Coronary artery (tissue), 2 donors: ENCODE data around the gene FIS1.
"Not testable (repeated sequence)": the region's sequence is repeated elsewhere in the genome, so short reads cannot be mapped to it uniquely, and the experiment has no call there.

Source experiments
- DNase-seq: peaks from one replicate; pipeline ENCODE4 v3.0.0-alpha.2; 2017; ENCODE audit warnings: low spot score
- H3K27ac ChIP-seq, 2 donors: fragments of 200-600 bp; sonication (generic); one replicate each; pipeline ENCODE4 v1.5.1; 2016 to 2019
- H3K4me3 ChIP-seq: fragments of 200-600 bp; sonication (generic); 2 replicates; pipeline ENCODE4 v1.5.1; 2016; ENCODE audit warnings: mild to moderate bottlenecking, moderate library complexity
- TF ChIP-seq, protein P1 (sequence below): fragments of 200-600 bp; sonication (generic); IDR thresholded peaks from one replicate; pipeline ENCODE4 v1.5.1; 2019; ENCODE audit warnings: antibody characterized with exemption

Gene FIS1

DNA sequence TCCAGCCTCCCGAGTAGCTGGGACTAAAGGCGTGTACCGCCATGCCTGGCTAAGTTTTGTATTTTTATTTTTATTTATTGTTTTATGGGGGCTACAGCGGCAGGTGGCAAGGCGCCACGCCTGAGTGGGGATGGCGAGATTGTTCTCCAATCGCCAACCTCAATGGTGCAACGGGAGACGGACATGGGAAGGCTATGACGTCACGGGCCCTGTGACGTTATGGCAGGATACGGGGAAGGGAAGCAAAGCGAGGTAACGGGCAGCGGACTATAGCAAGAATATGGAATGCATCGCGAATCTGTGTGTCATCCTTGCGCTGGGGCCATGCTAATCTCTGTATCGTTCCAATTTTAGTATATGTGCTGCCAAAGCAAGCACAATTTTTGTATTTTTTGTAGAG is 24.8 kb upstream of the FIS1 start:
- Histone ChIP-seq H3K27ac (no peak overlapping the region), H3K4me3 (no peak overlapping the region)
- TF ChIP-seq, protein P1, sequence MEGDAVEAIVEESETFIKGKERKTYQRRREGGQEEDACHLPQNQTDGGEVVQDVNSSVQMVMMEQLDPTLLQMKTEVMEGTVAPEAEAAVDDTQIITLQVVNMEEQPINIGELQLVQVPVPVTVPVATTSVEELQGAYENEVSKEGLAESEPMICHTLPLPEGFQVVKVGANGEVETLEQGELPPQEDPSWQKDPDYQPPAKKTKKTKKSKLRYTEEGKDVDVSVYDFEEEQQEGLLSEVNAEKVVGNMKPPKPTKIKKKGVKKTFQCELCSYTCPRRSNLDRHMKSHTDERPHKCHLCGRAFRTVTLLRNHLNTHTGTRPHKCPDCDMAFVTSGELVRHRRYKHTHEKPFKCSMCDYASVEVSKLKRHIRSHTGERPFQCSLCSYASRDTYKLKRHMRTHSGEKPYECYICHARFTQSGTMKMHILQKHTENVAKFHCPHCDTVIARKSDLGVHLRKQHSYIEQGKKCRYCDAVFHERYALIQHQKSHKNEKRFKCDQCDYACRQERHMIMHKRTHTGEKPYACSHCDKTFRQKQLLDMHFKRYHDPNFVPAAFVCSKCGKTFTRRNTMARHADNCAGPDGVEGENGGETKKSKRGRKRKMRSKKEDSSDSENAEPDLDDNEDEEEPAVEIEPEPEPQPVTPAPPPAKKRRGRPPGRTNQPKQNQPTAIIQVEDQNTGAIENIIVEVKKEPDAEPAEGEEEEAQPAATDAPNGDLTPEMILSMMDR, result no peak
- DNase-seq, result no peak

DNA sequence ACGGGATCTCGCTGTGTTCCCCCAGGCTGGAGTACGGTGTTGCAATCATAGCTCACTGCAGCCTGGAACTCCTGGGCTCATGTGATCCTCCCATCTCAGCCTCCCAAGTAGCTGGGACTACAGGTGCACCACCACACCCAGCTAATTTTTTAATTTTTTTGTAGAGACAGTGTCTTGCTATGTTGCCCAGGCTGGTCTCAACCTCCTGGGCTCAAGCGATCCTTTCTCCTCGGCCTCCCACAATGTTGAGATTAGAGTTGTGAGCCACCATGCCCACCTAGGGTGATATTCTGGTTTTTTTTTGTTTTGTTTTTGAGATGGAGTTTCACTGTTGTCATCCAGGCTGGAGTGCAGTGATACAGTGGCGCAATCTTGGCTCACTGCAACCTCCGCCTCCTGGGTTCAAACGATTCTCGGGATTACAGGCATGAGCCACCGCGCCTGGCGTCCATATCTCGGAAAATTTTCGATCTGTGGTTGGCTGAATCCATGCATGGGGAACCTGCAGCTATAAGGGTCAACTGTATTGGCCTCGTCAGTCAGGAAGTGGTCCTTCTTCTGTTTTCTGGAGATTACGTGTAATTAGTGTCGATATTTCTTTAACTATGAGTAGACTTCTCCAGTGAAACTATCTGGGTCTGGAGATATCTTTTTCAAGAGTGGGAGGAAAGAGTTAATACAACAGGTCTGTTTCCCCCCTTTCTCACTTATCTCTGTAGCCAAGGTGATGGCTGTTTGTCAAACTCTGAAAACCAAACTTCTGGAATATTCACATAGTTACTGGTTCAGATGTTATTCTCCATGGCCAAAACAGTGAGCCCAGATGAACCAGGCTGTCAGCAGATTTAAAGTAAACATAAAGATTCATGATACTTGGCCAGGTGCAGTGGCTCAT is 21.0 kb upstream of the FIS1 start:
- TF ChIP-seq, protein P1, result no peak
- no peak for DNase-seq
- no peak overlapping the region for H3K4me3 ChIP-seq
- no peak overlapping the region for H3K27ac ChIP-seq

DNA sequence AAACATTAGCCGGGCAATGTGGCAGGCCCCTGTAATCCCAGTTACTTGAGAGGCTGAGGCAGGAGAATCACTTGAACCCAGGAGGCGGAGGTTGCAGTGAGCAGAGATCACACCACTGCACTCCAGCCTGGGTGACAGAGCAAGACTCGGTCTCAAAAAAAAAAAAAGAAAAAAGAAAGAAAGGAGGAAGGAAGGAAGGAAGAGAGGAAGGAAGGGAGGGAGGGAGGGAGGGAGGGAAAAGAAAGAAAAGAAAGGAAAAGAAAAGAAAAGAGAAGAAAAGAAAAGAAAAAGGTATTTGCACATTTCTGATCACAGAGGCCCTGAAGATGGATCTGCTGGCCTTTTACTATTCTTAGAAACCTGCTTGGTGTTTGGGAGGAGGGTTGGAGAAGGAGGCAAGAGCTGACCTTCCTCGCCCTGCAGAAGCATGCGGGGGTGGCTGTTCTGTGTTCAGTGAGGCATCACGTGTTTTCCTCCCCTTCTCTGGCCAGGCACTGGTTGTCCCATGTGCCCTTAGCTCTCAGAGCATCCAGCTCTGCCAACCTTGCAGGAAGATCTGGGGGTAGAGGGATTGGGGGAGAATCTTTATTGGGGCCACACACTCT is 19.3 kb upstream of the FIS1 start:
- DNase-seq, H3K27ac ChIP-seq, H3K4me3 ChIP-seq: not testable (repeated sequence)

DNA sequence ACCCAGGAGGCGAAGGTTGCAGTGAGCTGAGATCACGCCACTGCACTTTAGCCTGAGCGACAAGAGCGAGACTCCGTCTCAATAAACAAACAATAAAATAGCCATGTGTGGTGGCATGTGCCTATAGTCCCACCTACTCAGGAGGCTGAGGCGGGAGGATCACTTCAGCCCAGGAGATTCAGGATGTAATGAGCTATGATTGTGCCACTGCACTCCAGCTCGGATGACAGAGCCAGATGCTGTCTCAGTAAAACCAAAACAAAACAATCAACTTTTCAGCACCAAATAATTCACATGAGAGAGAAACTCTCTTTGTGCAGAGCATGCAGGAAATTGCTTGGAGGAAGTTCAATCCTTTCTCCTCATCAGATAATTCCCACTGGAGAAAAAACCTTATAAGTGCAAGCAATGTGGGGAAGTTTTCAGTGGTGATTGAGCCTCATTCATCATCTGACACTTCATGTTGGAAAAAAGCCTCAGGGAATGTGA is 13.4 kb upstream of the FIS1 start:
- no peak overlapping the region for H3K4me3 ChIP-seq
- DNase-seq, result no peak
- TF ChIP-seq, protein P1, result no peak

DNA sequence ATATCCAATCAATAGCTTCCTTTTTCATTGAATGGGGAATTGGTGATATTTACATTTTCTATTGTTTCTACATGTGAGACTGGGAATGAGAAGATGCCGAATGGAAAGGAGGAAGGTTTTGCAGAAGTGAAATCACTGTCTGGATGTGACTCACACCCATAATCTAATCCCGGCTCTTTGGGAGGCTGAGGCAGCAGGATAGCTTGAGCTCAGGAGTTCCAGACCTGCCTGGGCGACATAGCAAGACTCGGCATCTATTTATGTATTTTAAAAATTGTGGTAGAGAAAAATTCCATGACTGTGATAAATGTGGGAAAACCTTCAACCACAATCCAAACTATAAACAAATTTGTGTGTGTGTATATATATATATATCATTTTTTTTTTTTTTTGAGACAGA is 10.9 kb upstream of the FIS1 start:
- H3K27ac ChIP-seq, result no peak overlapping the region
- TF ChIP-seq, protein P1, result no peak
- DNase-seq, result no peak
- H3K4me3 ChIP-seq, result no peak overlapping the region

More for the DNA sequence above, 13.4 kb upstream of the FIS1 start:
- H3K27ac ChIP-seq, result no peak overlapping the region

DNA sequence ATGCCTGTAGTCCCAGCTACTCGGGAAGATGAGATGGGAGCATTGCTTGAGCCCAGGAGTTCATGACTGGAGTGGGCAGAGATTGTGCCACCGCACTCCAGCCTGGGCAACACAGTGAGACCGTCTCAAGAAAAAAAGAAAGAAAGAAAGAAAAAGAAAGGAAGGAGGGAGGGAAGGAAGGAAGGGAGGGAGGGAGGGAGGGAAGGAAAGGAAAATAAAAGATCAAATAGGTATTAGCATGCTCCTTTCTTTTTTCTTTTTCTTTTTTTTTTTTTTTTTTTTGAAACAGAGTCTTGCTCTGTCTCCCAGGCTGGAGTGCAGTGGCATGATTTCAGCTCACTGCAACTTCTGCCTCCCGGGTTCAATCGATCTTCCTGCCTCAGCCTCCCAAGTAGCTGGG is 8.3 kb upstream of the FIS1 start:
- not testable (repeated sequence) for DNase-seq, H3K4me3 ChIP-seq, H3K27ac ChIP-seq

DNA sequence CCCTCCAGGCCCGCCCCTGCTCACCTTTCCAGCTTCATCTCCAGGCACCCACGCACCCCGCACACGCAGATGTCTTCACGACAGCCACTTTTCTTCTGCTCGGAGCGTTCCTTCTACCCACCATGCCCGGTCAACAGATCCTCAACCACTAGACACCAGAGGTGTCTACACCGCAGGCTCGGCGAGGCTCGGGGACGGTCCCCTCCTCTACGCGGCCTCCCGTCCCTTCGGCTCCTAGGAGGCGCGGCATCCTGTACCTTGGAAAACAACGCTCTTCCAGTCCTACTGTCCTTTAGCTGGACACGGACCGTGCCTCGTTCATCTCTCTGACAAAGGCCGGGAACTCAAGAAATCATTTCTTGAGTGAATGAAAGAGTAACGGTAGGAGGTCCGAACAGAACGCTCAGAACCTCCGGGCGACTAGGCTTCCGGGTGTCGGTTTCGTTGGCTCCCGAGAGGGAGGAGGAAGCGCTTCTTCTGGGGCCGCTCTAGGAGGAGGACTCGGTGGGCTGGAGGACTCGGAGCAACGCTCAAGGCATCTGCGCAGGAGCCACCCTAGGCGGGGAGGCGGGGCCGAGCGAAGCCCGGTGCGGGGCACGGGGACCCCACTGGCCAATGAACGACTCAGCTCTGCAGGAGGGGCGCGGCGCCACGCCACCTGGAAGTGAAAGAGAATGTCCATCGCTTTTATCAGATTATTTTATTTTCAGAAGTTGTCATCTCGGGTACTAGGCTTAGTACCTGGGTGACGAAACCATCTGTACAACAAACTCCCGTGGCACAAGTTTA is 7.2 kb upstream of the FIS1 start:
- Histone ChIP-seq H3K4me3 (peak overlapping the region; percentile 95), H3K27ac (peak overlapping the region; percentile 60 to 84)
- TF ChIP-seq, protein P1, result no peak
- peak; percentile 98 for DNase-seq
